GM12864 (cell line): Measurements from ENCODE around the gene GALNT2.

Experiments used
- DNase-seq: peaks from one replicate; pipeline ENCODE4 v3.0.0-alpha.2; 2011; ENCODE audit warnings: low read depth
- H3K4me3 ChIP-seq: 2 replicates; pipeline ENCODE4 v1.5.1; 2011; ENCODE audit warnings: mild to moderate bottlenecking, low read depth, low read length, control low read depth
- CTCF ChIP-seq: IDR thresholded peaks from 2 replicates; pipeline ENCODE4 v1.5.1; 2011; ENCODE audit warnings: low read depth, mild to moderate bottlenecking, moderate library complexity, low read length, control low read depth, inconsistent platforms; ENCODE audit errors: missing control alignments

The GALNT2 gene

GRCh38 chr1:230313453-230314141, 246.6 kb downstream of the GALNT2 start:
- no peak overlapping the region for H3K4me3 ChIP-seq
- TF ChIP-seq CTCF: no peak
- DNase-seq: no peak

- H3K4me3 ChIP-seq: no peak overlapping the region
- TF ChIP-seq CTCF: no peak
- DNase-seq: no peak
Observed at GRCh38 chr1:230314142-230314470, 247.1 kb downstream of the GALNT2 start.

- H3K4me3 ChIP-seq: no peak overlapping the region
- no peak for DNase-seq
- TF ChIP-seq CTCF: no peak
Observed at GRCh38 chr1:230315099-230315498, 248.1 kb downstream of the GALNT2 start.

- H3K4me3 ChIP-seq: no peak overlapping the region
- DNase-seq: no peak
- no peak for TF ChIP-seq CTCF
Observed at GRCh38 chr1:230316864-230317745, 250.1 kb downstream of the GALNT2 start.

- TF ChIP-seq CTCF: no peak
- no peak for DNase-seq
- no peak overlapping the region for H3K4me3 ChIP-seq
Observed at GRCh38 chr1:230317823-230318819, 251.1 kb downstream of the GALNT2 start.

- TF ChIP-seq CTCF: no peak
- DNase-seq: no peak
- H3K4me3 ChIP-seq: no peak overlapping the region
Observed at GRCh38 chr1:230319014-230319747, 252.1 kb downstream of the GALNT2 start.
